NCI-H2107 treated with DMSO at 0.1 percent for 48 hours (cell line): ENCODE data around the gene GSTM5.
"Not testable (repeated sequence)": the region's sequence is repeated elsewhere in the genome, so short reads cannot be mapped to it uniquely, and the experiment has no call there.

Source experiments
- DNase-seq: peaks from one replicate; lab custom pipeline; 2025; ENCODE audit not compliant: unreplicated experiment; lab: John Stamatoyannopoulos, UW

GSTM5 gene

GRCh38 chr1:109695138-109695537, 16.9 kb upstream of the GSTM5 start:
- not testable (repeated sequence) for DNase-seq

DNA sequence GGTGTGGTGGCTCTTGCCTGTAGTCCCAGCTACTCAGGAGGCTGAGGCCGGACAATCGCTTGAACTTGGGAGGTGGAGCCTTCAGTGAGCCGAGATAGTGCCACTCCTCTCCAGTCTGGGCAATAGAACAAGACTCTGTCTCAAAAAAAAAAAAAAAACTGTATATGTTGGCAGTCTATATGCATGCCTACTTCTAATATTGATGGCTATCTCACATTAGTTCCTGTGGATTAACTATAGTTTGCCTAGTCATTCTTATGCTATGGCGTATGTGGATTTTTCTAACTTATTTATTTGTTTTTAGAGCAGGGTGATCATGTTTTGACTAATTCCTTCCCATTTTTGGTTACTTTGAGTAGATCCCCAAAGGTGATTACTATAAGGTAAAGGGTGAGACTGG, 15.0 kb upstream of the GSTM5 start:
- DNase-seq: no peak

GRCh38 chr1:109697861-109698260, 14.2 kb upstream of the GSTM5 start:
- DNase-seq: not testable (repeated sequence)

DNA sequence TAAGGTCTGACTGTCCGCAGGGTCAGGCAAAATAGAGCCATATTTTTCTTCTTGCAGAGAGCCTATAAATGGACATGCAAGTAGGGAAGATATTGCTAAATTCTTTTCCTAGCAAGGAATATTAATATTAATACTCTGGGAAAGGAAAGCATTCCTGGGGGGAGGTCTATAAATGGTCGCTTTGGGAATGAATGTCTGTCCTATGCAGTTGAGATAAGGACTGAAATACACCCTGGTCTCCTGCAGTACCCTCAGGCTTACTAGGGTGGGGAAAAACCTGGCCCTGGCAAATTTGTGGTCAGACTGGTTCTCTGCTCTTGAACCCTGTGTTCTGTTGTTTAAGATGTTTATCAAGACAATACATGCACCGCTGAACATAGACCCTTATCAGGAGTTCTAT, 9.1 kb upstream of the GSTM5 start:
- not testable (repeated sequence) for DNase-seq

DNA sequence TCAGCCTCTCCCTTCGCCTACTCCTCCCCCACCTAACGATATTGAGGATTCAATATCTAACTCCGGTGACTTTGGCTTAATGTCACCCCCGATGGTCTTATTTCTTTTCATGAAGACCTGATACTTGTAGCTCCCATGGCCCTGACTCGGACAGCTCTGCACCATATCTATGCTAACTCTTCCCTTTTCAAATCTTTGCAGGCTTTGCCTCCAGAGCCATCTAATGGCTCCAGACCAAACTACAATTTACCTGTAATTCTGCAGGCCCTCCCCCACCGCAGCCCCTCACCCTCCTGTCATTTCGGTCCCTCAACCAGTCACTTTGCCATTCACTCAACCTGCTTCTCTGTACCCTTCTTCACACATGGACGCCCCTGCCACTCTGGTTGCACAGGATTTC, 7.9 kb upstream of the GSTM5 start:
- no peak for DNase-seq

DNA sequence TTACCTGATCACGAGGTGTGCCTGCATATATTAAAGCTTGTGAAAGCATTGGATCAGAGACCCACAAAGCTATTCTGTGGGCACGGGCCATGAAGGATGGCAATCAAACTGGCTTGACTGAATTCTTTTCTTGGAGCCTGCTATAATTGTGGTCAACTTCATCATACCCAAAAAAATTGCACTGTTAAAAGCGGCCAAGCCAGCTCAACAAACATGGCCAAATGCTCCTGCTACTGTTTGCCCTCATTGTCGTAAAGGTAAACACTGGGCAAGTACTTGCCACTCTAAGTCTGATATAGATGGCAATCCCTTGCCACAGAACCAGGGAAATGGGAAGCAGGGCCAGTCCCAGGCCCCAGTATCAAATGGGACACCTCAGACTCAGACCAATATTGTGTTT, 6.6 kb upstream of the GSTM5 start:
- no peak for DNase-seq

GRCh38 chr1:109708949-109709348, 3.1 kb upstream of the GSTM5 start:
- DNase-seq: not testable (repeated sequence)

DNA sequence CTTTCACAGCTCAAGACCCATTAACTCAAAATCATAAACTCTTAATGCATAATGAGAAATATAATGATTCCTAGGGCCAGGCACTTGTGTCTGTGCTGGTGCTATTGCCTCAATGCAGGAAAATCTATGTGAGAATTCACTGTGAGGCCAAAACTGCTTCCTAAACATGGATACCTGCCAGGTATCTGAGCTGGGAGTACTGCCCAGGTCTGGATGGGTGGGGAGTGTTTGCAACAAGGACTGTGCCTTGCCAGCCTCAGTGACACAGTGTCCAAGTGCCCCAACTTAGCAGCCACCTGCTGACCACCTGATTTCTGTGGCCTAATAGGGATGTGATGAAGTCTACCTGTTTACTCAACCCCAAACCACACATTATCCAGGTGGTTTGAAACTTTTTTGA, 2.2 kb upstream of the GSTM5 start:
- DNase-seq: not testable (repeated sequence)

- no peak for DNase-seq
These were observed 342 bp downstream of the GSTM5 start for GRCh38 chr1:109712321-109712864.

DNA sequence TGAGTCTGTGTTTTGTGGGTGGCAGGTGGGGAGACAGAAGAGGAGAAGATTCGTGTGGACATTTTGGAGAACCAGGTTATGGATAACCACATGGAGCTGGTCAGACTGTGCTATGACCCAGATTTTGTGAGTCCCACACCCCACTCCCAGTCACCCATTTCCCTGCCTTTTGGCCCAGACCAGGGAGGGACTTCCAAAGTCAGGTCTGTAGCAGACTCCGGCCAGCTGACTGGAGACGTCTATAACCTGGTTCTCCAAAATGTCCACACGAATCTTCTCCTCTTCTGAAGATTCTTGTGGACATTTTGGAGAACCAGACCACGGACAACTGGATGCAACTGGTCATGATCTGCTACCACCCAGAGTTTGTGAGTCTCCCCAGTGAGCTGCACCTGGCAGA, 1.6 kb downstream of the GSTM5 start:
- DNase-seq: no peak

GRCh38 chr1:109714661-109715372, 2.8 kb downstream of the GSTM5 start:
- DNase-seq: no peak

DNA sequence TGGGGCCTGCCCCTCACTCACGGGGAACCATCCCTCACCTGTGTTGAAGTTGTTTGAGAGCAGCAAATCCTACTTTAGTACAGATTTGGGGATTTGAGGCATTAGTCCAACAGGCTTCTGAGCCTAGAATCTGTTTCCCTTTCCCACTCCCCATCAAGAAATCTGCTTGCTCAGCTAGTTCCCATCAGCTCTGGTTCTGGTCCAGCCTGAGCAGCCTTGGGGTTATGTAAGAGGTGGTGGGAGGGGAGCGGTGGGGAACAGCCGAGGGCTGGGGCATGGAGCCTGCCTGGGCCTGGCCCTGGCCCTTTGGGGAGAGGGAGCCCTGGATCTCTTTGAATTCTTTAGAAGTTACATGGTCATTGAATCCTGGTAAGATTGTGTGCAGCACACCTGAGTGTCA, 4.1 kb downstream of the GSTM5 start:
- no peak for DNase-seq

DNA sequence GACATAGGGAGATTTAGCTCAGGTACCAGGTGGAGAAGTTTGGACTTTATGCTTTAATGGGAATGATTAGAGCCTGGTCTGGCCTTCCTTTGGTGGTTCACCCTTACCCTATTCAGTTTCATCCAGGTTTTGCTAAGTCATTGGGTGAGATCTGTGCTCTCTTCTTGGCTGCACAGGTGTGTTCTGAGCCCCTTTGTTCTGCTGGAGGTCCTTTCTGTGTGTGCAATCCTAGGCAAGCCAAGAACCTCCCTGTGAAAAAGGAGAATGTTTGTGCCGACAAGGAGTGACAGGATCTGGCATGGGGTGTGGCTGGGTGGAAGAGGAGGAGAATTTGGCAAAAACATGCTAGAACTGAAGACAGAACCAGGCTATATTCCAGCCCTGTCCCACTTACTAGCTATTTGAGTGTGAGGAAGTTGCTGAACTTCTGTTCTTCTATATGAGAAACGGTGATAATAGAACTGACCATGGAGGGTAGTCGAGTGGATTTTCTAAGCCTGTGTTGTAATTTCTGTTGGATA, 4.6 kb downstream of the GSTM5 start:
- no peak for DNase-seq

- no peak for DNase-seq
These were observed 5.7 kb downstream of the GSTM5 start for GRCh38 chr1:109717729-109718128.

- no peak for DNase-seq
These were observed 6.4 kb downstream of the GSTM5 start for GRCh38 chr1:109718495-109718894.

DNA sequence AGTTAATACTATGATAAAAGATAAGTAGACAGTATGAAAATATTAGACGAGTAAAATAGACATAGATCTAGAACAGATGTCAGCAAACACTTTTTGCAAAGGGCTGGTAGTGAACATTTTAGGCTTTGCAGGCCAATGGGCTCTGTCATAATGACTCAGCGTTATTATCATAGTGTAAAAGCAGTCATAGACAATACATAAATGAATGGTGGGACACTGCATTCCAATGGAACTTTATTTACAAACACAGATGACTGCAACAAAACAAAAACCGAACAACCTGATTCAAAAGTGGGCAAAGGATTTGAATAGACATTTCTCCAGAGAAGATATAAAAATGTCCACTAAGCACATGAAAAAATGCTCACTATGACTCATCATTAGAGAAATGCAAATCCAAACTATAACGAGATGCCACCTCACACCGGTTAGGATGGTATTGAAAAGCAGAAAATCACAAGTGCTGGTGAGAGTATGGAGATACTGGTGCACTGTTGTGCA, 7.3 kb downstream of the GSTM5 start:
- no peak for DNase-seq

GRCh38 chr1:109721042-109721441, 9.0 kb downstream of the GSTM5 start:
- no peak for DNase-seq

DNA sequence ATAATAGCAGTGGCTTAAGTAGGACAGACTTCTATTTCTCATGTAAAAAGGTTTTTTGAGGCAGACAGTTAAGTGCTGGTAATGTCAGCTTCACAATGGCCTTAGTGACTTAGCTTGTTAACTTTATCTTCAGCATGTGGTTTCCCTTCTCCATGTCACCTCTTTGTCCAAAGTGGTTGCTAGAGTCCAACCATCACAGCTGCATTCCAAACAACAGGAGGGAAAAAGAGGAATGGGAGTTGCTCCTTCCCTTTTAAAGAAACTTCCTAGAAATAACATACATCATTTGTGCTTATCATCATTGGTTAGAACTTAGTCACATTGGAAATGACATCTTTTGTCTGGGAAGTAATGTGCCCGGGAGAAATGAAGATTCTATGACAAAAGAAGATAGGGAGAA, 9.9 kb downstream of the GSTM5 start:
- no peak for DNase-seq

DNA sequence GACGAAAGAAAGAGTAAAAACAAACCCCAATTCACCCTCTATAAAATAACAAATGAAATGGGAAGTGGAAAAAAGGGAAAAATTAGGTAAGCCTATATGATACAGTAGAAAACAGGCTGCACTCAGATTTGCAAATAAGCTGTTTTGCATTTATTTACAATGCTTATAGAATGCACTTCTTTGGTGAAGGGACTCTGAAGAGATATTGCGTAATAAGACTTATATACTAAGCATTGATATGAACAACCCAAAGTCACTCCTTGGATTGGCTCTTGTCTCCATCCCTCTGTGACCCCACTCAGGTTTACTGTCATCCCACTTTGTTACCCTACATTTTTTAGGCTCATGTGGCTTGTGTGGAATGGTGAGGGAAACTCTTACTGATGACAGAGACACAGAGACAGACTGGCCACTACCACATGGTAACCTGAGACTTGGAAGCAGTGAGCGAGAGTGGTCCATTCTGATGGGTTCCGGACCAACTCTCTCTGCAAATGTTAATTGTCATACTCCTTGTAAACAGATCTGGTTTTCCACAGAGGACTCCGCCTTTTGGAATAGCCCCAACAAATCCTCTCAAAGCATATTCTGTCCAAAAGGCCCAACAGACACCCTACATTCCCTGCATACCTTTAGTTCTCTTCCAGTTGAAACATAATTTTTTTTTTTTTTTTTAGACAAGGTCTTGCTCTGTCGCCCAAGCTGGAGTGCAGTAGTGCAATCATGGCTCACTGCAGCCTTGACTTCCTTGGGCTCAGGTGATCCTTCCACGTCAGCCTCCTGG, 11.0 kb downstream of the GSTM5 start:
- DNase-seq: no peak

- DNase-seq: no peak
These were observed 12.9 kb downstream of the GSTM5 start for GRCh38 chr1:109724933-109725332.

- DNase-seq: no peak
These were observed 13.5 kb downstream of the GSTM5 start for GRCh38 chr1:109725510-109725909.

DNA sequence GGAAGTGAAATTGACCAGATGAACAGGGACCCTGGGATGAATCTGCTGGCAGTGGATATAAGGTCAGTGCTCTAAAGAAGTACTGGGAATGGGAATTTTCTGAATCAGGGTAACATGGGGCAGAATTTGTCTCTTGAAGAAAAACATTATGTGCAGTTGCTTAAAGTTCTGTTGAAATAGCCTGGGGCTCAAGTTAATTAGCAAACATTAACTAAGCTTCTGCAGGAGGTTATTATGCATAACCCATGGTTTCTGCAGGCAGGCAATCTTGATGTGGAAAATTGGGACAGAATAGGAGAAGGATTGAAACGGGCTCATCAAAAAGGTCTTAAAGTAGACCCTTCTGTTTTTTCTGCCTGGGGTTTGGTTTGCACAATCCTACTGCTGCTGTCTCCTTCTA, 14.0 kb downstream of the GSTM5 start:
- no peak for DNase-seq
